LNCaP clone FGC (cell line): Measurements from ENCODE around the gene RBBP6.

ENCODE experiments used
- DNase-seq: peaks from one replicate; pipeline ENCODE4 v3.0.0-alpha.2; 2011; ENCODE audit warnings: low read depth
- H3K4me3 ChIP-seq: 2 replicates; pipeline ENCODE4 v1.5.1; 2011; ENCODE audit warnings: mild to moderate bottlenecking, low read depth, low read length, control low read depth
- TF ChIP-seq, protein P1 (sequence below): IDR thresholded peaks from 2 replicates; pipeline ENCODE4 v1.5.1; 2012; ENCODE audit warnings: mild to moderate bottlenecking; ENCODE audit not compliant: control insufficient read depth, insufficient read depth; ENCODE audit errors: extremely low read depth

The RBBP6 gene

DNA sequence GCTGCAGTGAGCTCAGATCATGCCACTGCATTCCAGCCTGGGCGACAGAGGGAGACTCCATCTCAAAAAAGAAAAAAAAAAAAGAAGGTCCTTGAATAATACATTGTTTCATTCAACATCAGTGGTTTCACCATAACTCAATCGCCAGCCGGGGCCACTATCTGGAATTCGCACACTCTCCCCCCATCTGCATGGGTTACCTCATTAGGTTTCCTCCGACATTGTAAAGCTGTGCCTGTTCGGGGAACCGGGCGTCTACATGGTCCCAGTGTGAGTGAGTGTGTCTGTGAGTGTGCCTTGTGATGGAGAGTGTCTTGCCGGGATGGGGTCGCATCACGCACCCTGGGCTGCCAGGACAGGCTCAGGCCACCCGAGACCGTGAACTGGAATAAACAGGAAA is 16.6 kb upstream of the RBBP6 start:
- H3K4me3 ChIP-seq: no peak overlapping the region
- no peak for DNase-seq
- TF ChIP-seq, protein P1, sequence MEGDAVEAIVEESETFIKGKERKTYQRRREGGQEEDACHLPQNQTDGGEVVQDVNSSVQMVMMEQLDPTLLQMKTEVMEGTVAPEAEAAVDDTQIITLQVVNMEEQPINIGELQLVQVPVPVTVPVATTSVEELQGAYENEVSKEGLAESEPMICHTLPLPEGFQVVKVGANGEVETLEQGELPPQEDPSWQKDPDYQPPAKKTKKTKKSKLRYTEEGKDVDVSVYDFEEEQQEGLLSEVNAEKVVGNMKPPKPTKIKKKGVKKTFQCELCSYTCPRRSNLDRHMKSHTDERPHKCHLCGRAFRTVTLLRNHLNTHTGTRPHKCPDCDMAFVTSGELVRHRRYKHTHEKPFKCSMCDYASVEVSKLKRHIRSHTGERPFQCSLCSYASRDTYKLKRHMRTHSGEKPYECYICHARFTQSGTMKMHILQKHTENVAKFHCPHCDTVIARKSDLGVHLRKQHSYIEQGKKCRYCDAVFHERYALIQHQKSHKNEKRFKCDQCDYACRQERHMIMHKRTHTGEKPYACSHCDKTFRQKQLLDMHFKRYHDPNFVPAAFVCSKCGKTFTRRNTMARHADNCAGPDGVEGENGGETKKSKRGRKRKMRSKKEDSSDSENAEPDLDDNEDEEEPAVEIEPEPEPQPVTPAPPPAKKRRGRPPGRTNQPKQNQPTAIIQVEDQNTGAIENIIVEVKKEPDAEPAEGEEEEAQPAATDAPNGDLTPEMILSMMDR: no peak

DNA sequence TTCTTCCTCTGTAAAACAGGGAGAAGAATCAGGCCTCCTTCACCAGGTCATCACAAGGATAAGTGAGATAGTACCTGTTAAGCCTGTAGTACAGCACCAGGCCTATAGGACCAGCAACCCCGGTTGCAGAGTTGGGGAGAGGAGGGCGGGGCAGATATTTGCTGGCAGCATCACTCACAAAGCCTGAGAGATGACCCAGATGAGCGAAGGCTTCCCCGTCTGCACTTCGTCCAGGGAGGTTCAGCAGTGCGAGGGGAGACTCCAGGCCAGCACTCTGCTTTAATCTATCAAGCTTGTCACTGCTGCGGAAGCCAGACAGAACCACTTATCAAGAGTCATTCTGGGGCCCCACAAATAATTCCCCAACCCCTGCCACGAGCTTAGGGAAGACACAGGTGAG is 15.8 kb upstream of the RBBP6 start:
- TF ChIP-seq, protein P1: no peak
- DNase-seq: no peak
- H3K4me3 ChIP-seq: no peak overlapping the region

DNA sequence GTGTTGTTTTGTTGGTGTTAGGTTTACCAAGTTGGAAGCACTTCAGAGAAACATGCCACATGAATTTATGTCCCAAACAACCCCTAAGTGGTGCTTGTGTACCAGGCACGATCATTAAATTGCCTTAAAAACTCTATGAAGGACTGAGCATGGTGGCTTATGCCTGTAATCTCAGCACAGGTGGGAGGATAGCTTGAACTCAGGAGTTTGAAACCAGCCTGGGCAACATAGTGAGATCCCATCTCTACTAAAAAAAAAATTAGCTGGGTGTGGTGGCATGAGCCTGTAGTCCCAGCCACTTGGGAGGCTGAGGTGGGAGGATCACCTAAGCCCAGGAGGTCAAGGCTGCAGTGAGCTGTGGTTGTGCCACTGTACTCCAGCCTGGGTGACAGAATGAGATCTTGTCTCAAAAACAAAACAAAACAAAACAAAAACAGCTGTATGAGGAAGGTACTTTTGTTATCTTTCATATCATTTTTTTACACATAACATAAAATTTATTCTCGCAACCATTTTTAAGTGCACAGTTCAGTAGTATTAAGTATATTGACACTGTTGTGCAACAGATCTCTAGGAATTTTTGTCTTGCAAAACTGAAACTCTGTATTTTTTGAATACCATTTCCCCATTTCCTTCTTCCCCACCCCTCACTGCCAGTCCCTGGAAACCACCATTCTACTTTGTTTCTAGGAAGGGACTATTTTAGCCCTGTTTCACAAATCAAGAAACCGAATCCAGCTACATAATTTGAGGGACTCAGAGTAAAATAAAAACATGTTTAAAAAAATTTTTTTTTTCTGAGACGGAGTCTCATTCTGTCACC is 14.3 kb upstream of the RBBP6 start:
- TF ChIP-seq, protein P1: no peak
- no peak overlapping the region for H3K4me3 ChIP-seq
- DNase-seq: no peak

DNA sequence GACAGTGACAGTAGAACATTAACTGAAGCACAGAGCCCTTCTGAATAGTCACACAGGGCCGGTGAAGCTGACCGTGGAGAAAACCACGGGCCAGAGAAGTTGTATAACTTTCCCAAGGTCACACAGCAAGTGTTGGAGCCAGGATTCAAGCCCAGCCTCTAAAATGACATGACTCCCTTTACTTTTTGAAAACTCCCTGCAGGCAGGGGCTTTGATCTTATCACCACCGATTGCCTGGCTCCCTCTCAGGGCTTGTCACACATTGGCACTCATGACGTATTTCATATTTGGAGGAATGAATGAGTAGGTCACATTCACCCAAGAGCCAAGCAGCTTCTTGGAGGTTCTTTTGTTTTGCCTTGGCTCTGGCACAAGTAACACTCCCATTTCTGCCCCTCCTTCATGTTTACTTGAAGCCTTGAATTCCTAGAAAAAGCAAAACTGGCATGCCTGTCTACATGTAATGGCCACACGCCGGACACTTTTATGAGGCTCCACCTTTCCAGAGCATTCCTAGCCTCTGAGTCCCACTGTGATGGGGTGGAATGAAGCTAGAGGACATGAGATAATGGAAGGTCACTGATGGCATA is 13.3 kb upstream of the RBBP6 start:
- DNase-seq: no peak
- H3K4me3 ChIP-seq: no peak overlapping the region
- TF ChIP-seq, protein P1: no peak

DNA sequence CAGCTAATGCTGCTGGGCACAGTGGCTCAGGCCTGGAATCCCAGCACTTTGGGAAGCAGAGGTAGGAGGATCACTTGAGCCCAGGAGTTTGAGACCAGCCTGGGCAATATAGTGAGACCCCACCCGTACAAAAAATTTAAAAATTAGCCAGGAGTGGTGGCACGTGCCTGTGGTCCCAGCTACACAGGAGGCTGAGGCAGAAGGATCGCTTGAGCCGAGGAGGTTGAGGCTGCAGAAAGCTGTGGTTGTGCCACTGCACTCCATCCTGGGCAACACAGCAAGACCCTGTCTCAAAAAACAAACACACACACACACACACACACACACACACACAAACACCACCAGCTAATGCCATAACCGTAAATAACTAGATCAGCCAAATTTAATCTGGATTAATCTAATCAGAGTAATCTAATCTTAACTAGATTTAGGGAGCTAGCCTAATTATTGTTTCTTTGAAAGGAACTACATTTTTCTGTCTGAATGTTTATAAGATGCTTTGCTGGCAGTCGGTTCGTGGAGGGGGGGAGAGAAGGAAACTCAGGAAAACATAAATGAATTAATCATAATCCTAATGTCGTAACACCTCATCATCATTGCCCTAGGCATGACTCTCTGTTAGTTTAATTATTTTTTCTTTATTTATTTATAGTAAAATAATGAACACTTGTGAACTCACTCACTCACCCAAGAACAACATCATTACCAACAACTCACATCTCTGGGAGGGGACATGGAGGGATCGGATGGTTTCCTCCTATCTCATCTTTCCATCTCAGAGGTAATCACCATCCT is 12.5 kb upstream of the RBBP6 start:
- TF ChIP-seq, protein P1: no peak

DNA sequence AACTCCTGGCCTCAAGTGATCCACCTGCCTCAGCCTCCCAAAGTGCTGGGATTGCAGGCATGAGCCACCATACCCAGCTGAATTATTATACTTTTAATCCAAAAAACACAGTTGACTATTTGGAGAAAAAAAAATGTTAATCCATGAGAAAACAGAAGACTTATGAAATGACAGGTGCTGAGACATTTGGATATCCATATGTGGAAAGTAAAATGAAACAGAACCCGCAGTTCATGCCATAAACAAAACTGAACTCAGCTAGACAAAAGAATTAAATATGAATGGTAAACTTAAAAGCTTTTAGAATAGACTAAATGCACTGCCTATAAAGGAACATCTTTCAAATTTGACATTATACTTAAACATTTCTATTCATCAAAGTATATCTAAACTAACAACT is 8.2 kb upstream of the RBBP6 start:
- H3K4me3 ChIP-seq: no peak overlapping the region
- TF ChIP-seq, protein P1: no peak
- no peak for DNase-seq

More for the DNA sequence above, 12.5 kb upstream of the RBBP6 start:
- no peak for DNase-seq
- H3K4me3 ChIP-seq: no peak overlapping the region
